HCT116 (cell line): ENCODE measurements around the gene TMEM61. TPM values are rescaled to one million over a fixed set of nuclear protein-coding genes. Genes with fewer than 3 reads are reported as not detected.

Experiments
- ATAC-seq: fragments of 200-7000 bp; cut with Tn5 transposase; 2 replicates; pipeline ENCODE4 v1.9.1; 2020; ENCODE audit warnings: mild to moderate bottlenecking, moderate library complexity
- BruUV-seq: library from RNA; stranded (reverse); fragments of 400-500 nt; replicated peaks from 2 replicates; lab custom pipeline; 2021; lab: Mats Ljungman, UMichigan
- CTCF ChIA-PET: fragments of 300-600 bp; sonication (Branson Sonifier 250); formaldehyde crosslinking; loops from one replicate; lab custom pipeline; 2021; ENCODE audit warnings: antibody characterized with exemption; lab: Charles Lee
- POLR2A ChIA-PET: fragments of 300-600, 350-600 bp; sonication (Branson Sonifier 250); formaldehyde crosslinking; loops from one replicate; lab custom pipeline; 2021; ENCODE audit warnings: antibody characterized with exemption; lab: Charles Lee
- RAD21 ChIA-PET, 2 experiments: fragments of 300-600 bp; sonication (Branson Sonifier 250); formaldehyde crosslinking; loops; one replicate each; lab custom pipeline; 2023; ENCODE audit warnings: low total read pairs in 2 of 2; ENCODE audit not compliant: uncharacterized antibody in 2 of 2, unreplicated experiment in 2 of 2, low non-redundant PET in 1 of 2; lab: Charles Lee
- DNase-seq: peaks from one replicate; pipeline ENCODE4 v3.0.0-alpha.2; 2010; ENCODE audit warnings: low read depth, low spot score
- H2AFZ ChIP-seq: fragments of 200-600 bp; shearing (Covaris generic), sonication (generic); 2 replicates; pipeline ENCODE4 v1.6.1; 2017; ENCODE audit warnings: low read depth, mixed run types, mixed read lengths, antibody characterized with exemption, low read length; ENCODE audit not compliant: poor library complexity, severe bottlenecking
- H3K27ac ChIP-seq: 2 replicates; pipeline ENCODE4 v1.5.1; 2012; ENCODE audit warnings: low read depth, low read length
- H3K27me3 ChIP-seq: fragments of 200-600 bp; sonication (generic); 2 replicates; pipeline ENCODE4 v1.6.1; 2016; ENCODE audit warnings: mixed run types, low read length, mixed read lengths; ENCODE audit not compliant: insufficient read depth
- H3K36me3 ChIP-seq, 2 experiments: fragments of 200-500 bp in 1 of 2; fragments of 200-600 bp in 1 of 2; sonication (Bioruptor generic) in 1 of 2; sonication (generic) in 1 of 2; 2 replicates each; pipeline versions ENCODE4 v1.5.1 to v1.6.1; 2014 to 2016; ENCODE audit warnings: low read length in 2 of 2, inconsistent platforms in 1 of 2, mixed read lengths in 1 of 2, mixed run types in 1 of 2; ENCODE audit not compliant: insufficient read depth in 2 of 2, control insufficient read depth in 1 of 2
- H3K4me1 ChIP-seq, 2 experiments: fragments of 200-600 bp in 1 of 2; sonication (generic) in 1 of 2; 2 replicates each; pipeline versions ENCODE4 v1.5.1 to v1.6.1; 2012 to 2017; ENCODE audit warnings: low read length in 2 of 2, inconsistent platforms in 1 of 2, mild to moderate bottlenecking in 1 of 2, mixed read lengths in 1 of 2, mixed run types in 1 of 2, moderate library complexity in 1 of 2; ENCODE audit not compliant: insufficient read depth in 2 of 2, control insufficient read depth in 1 of 2
- H3K4me2 ChIP-seq: fragments of 200-600 bp; sonication (generic); 2 replicates; pipeline ENCODE4 v1.6.1; 2017; ENCODE audit warnings: mixed run types, low read length, mixed read lengths
- H3K4me3 ChIP-seq, 2 experiments: fragments of 200-600 bp in 1 of 2; sonication (generic) in 1 of 2; replicated peaks in 1 of 2; 2 replicates each; pipeline ENCODE4 v1.5.1; 2011 to 2016; ENCODE audit warnings: low read length in 2 of 2, control low read depth in 1 of 2, low read depth in 1 of 2, mild to moderate bottlenecking in 1 of 2, mixed read lengths in 1 of 2, mixed run types in 1 of 2
- H3K79me2 ChIP-seq: fragments of 200-600 bp; sonication (generic); 2 replicates; pipeline ENCODE4 v1.6.1; 2017; ENCODE audit warnings: mild to moderate bottlenecking, mixed run types, low read length, moderate library complexity, mixed read lengths; ENCODE audit not compliant: insufficient read depth
- H3K9ac ChIP-seq: fragments of 200-600 bp; sonication (generic); 2 replicates; pipeline ENCODE4 v1.6.1; 2016; ENCODE audit warnings: low read length, mixed read lengths
- H3K9me2 ChIP-seq: fragments of 200-600 bp; sonication (generic), shearing (Covaris generic); 2 replicates; pipeline ENCODE4 v1.6.1; 2017; ENCODE audit warnings: mixed run types, mild to moderate bottlenecking, moderate library complexity; ENCODE audit not compliant: insufficient read depth
- H3K9me3 ChIP-seq, 2 experiments: fragments of 200-500 bp in 1 of 2; fragments of 200-600 bp in 1 of 2; sonication (Bioruptor generic) in 1 of 2; sonication (generic) in 1 of 2; 2 replicates each; pipeline ENCODE4 v1.6.1; 2014 to 2017; ENCODE audit warnings: low read length in 2 of 2, mixed read lengths in 2 of 2, inconsistent platforms in 1 of 2, low read depth in 1 of 2, mild to moderate bottlenecking in 1 of 2, mixed run types in 1 of 2, moderate library complexity in 1 of 2; ENCODE audit not compliant: control insufficient read depth in 1 of 2, insufficient read depth in 1 of 2
- H4K20me1 ChIP-seq: fragments of 200-600 bp; sonication (generic), shearing (Covaris generic); 2 replicates; pipeline ENCODE4 v1.6.1; 2017; ENCODE audit warnings: mixed run types, mild to moderate bottlenecking, moderate library complexity; ENCODE audit not compliant: insufficient read depth
- ATF3 ChIP-seq: IDR thresholded peaks from 2 replicates; pipeline ENCODE4 v1.6.1; 2012
- CBX3 ChIP-seq: IDR thresholded peaks from 2 replicates; pipeline ENCODE4 v1.6.1; 2012; ENCODE audit warnings: low read depth
- CTCF ChIP-seq, 3 experiments: fragments of 200-600 bp in 1 of 3; sonication (generic) in 1 of 3; IDR thresholded peaks in 2 of 3; conservative IDR thresholded peaks in 1 of 3; 2 replicates each; pipeline ENCODE4 v1.5.1; 2012 to 2017; ENCODE audit warnings: low read depth in 2 of 3, low read length in 2 of 3, antibody characterized with exemption in 1 of 3, borderline replicate concordance in 1 of 3, control low read depth in 1 of 3, mild to moderate bottlenecking in 1 of 3, mixed read lengths in 1 of 3, mixed run types in 1 of 3, moderate library complexity in 1 of 3; ENCODE audit not compliant: insufficient read depth in 1 of 3
- EGR1 ChIP-seq: IDR thresholded peaks from 2 replicates; pipeline ENCODE4 v1.6.1; 2012; ENCODE audit warnings: low read depth
- ELF1 ChIP-seq: IDR thresholded peaks from 2 replicates; pipeline ENCODE4 v1.6.1; 2012; ENCODE audit warnings: low read depth, borderline replicate concordance
- EZH2 ChIP-seq: fragments of 200-600 bp; sonication (generic); IDR thresholded peaks from 2 replicates; pipeline ENCODE4 v1.6.1; 2017; ENCODE audit warnings: antibody characterized with exemption, mixed run types
- EZH2phosphoT487 ChIP-seq: fragments of 200-600 bp; IDR thresholded peaks from 2 replicates; pipeline ENCODE4 v1.6.1; 2018; ENCODE audit warnings: antibody characterized with exemption, borderline replicate concordance
- FOSL1 ChIP-seq: IDR thresholded peaks from 2 replicates; pipeline ENCODE4 v1.6.1; 2012; ENCODE audit warnings: low read depth
- JUND ChIP-seq: IDR thresholded peaks from 2 replicates; pipeline ENCODE4 v1.6.1; 2012
- RAD21 ChIP-seq: IDR thresholded peaks from 2 replicates; pipeline ENCODE4 v1.6.1; 2012; ENCODE audit warnings: low read depth, mild to moderate bottlenecking
- REST ChIP-seq: IDR thresholded peaks from 2 replicates; pipeline ENCODE4 v1.6.1; 2012; ENCODE audit warnings: low read depth
- SIN3A ChIP-seq: IDR thresholded peaks from 2 replicates; pipeline ENCODE4 v1.6.1; 2012; ENCODE audit warnings: low read depth
- SP1 ChIP-seq: IDR thresholded peaks from 2 replicates; pipeline ENCODE4 v1.6.1; 2012; ENCODE audit warnings: low read depth
- SRF ChIP-seq: IDR thresholded peaks from 2 replicates; pipeline ENCODE4 v1.6.1; 2012; ENCODE audit warnings: low read depth
- TCF7L2 ChIP-seq: IDR thresholded peaks from 2 replicates; pipeline ENCODE4 v1.7.0; 2011; ENCODE audit warnings: borderline replicate concordance, inconsistent platforms; ENCODE audit not compliant: insufficient read depth, insufficient read length; ENCODE audit errors: extremely low read depth
- ZFX ChIP-seq: fragments of 450-650 bp; IDR thresholded peaks from 2 replicates; pipeline ENCODE4 v1.6.1; 2017
- ZNF274 ChIP-seq: fragments of 200-500 bp; sonication (Bioruptor generic); IDR thresholded peaks from 2 replicates; pipeline ENCODE4 v1.6.1; 2014; ENCODE audit warnings: mild to moderate bottlenecking, low read depth, low read length, inconsistent platforms
- intact Hi-C: fragments of 100-400 bp; cut with micrococcal nuclease; formaldehyde crosslinking; loops from 2 replicates; pipeline ENCODE4 v1.10.0; 2022
- total RNA-seq: library from RNA; stranded (reverse); gene quantifications from one replicate; pipeline ENCODE4 v1.2.1, GENCODE V29; 2021; ENCODE audit not compliant: unreplicated experiment
- TF ChIP-seq, protein P1 (sequence below): IDR thresholded peaks from 2 replicates; pipeline ENCODE4 v1.6.1; 2012
- TF ChIP-seq, protein P2 (sequence below): IDR thresholded peaks from 2 replicates; pipeline ENCODE4 v1.6.1; 2011; ENCODE audit warnings: mild to moderate bottlenecking, low read length, moderate library complexity; ENCODE audit not compliant: insufficient replicate concordance; ENCODE audit errors: extremely low read depth

The TMEM61 gene
- total RNA-seq, 1 experiment from 2014 or later: 4.4 TPM

- Histone ChIP-seq H3K4me2 (no peak overlapping the region), H3K4me1 (peaks cover 0 to 9% of the 10 kb centered on the region in 2 experiments; a peak in 2 of 4 replicates), H4K20me1 (no peaks in the 10 kb centered on the region), H3K9me2 (no peaks in the 10 kb centered on the region), H3K36me3 (no peaks in the 10 kb centered on the region), H2AFZ (no peak overlapping the region), H3K9ac (no peak overlapping the region), H3K27ac (no peak overlapping the region), H3K9me3 (no peaks in the 10 kb centered on the region), H3K4me3 (no peak overlapping the region), H3K27me3 (no peaks in the 10 kb centered on the region), H3K79me2 (no peaks in the 10 kb centered on the region)
- intact Hi-C loops: no loop called here
- TF ChIP-seq ZFX (no peak), ATF3 (no peak), EGR1 (no peak), JUND (no peak), REST (no peak), CBX3 (no peak), CTCF (IDR thresholded peaks at IDR 0.05 in 2 of 3, conservative IDR thresholded peaks at IDR 0.05 in 1 of 3; ENCODE audit: borderline replicate concordance in 1 of 3, insufficient read depth in 1 of 3, low read depth in 2 of 3, low read length in 2 of 3) (no peak), SIN3A (no peak), EZH2 (no peak), FOSL1 (no peak), RAD21 (no peak), SRF (no peak), ELF1 (no peak), SP1 (no peak), TCF7L2 (no peak), ZNF274 (no peak), EZH2phosphoT487 (no peak)
- TF ChIP-seq, protein P1, sequence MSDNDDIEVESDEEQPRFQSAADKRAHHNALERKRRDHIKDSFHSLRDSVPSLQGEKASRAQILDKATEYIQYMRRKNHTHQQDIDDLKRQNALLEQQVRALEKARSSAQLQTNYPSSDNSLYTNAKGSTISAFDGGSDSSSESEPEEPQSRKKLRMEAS: no peak
- TF ChIP-seq, protein P2, sequence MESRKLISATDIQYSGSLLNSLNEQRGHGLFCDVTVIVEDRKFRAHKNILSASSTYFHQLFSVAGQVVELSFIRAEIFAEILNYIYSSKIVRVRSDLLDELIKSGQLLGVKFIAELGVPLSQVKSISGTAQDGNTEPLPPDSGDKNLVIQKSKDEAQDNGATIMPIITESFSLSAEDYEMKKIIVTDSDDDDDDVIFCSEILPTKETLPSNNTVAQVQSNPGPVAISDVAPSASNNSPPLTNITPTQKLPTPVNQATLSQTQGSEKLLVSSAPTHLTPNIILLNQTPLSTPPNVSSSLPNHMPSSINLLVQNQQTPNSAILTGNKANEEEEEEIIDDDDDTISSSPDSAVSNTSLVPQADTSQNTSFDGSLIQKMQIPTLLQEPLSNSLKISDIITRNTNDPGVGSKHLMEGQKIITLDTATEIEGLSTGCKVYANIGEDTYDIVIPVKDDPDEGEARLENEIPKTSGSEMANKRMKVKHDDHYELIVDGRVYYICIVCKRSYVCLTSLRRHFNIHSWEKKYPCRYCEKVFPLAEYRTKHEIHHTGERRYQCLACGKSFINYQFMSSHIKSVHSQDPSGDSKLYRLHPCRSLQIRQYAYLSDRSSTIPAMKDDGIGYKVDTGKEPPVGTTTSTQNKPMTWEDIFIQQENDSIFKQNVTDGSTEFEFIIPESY: no peak
- RAD21 ChIA-PET: no interaction called here
- POLR2A ChIA-PET: no interaction called here
- CTCF ChIA-PET: interaction anchor here (5.8 kb wide), 1 partner anchor 45 kb away, joined by 85 read pairs; no protein-coding TSS in a partner anchor
- BruUV-seq: no TSS peak
- ATAC-seq (no peak), DNase-seq (no peak)
These were observed 14.0 kb downstream of the TMEM61 start for GRCh38 chr1:54994355-54994990.
